Fibroblast of lung (primary cell): ENCODE results near the gene NAA80. TPM values are rescaled to one million over a fixed set of nuclear protein-coding genes. Genes with fewer than 3 reads are reported as not detected.
A peak's percentile ranks its signal among the peaks of the same experiment; 100 is the strongest.

ENCODE experiments used
- DNase-seq, 2 donors: peaks; one replicate each; pipeline versions ENCODE4 v3.0.0 to v3.0.0-alpha.2; 2010; ENCODE audit warnings: low read depth in 2 of 2
- H2AFZ ChIP-seq: 2 replicates; pipeline ENCODE4 v1.5.1; 2012; ENCODE audit warnings: low read length, control low read depth, inconsistent platforms
- H3K27ac ChIP-seq: 2 replicates; pipeline ENCODE4 v1.5.1; 2011; ENCODE audit warnings: low read length, control low read depth; ENCODE audit not compliant: insufficient read depth
- H3K27me3 ChIP-seq: 2 replicates; pipeline ENCODE4 v1.5.1; 2011; ENCODE audit warnings: mild to moderate bottlenecking, low read length; ENCODE audit not compliant: control insufficient read depth, insufficient read depth
- H3K36me3 ChIP-seq: 2 replicates; pipeline ENCODE4 v1.5.1; 2011; ENCODE audit warnings: low read length; ENCODE audit not compliant: control insufficient read depth, insufficient read depth
- H3K4me1 ChIP-seq: 2 replicates; pipeline ENCODE4 v1.5.1; 2011; ENCODE audit warnings: low read length; ENCODE audit not compliant: control insufficient read depth, insufficient read depth; ENCODE audit errors: extremely low read depth
- H3K4me2 ChIP-seq: 2 replicates; pipeline ENCODE4 v1.5.1; 2011; ENCODE audit warnings: low read length, control low read depth; ENCODE audit not compliant: insufficient read depth; ENCODE audit errors: extremely low read depth
- H3K4me3 ChIP-seq, 4 experiments: fragments of 200-600 bp in 1 of 4; sonication (generic) in 1 of 4; replicated peaks in 1 of 4; 2 replicates each; pipeline ENCODE4 v1.5.1; 2011 to 2016; ENCODE audit warnings: low read length in 4 of 4, low read depth in 3 of 4, mild to moderate bottlenecking in 3 of 4, control low read depth in 2 of 4, inconsistent platforms in 1 of 4, mixed read lengths in 1 of 4; ENCODE audit not compliant: insufficient read depth in 1 of 4; ENCODE audit errors: control extremely low read depth in 1 of 4
- H3K79me2 ChIP-seq: 2 replicates; pipeline ENCODE4 v1.5.1; 2012; ENCODE audit warnings: mild to moderate bottlenecking, low read length, inconsistent platforms; ENCODE audit not compliant: control insufficient read depth, insufficient read depth
- H3K9ac ChIP-seq: 2 replicates; pipeline ENCODE4 v1.5.1; 2011; ENCODE audit warnings: mild to moderate bottlenecking, low read length, control low read depth; ENCODE audit not compliant: insufficient read depth
- H3K9me3 ChIP-seq: 2 replicates; pipeline ENCODE4 v1.5.1; 2012; ENCODE audit warnings: low read depth, low read length; ENCODE audit not compliant: control insufficient read depth, insufficient read depth
- H4K20me1 ChIP-seq: 2 replicates; pipeline ENCODE4 v1.5.1; 2011; ENCODE audit warnings: low read length; ENCODE audit not compliant: control insufficient read depth, insufficient read depth; ENCODE audit errors: extremely low read depth
- EZH2 ChIP-seq: IDR thresholded peaks from 2 replicates; pipeline ENCODE4 v1.5.1; 2012; ENCODE audit warnings: low read length, control low read depth, mild to moderate bottlenecking; ENCODE audit errors: missing control alignments
- polyA plus RNA-seq, 2 donors: library from polyadenylated mRNA; depleted of rRNA in 1 of 2; stranded (reverse) in 1 of 2; unstranded in 1 of 2; fragments of >200 nt; gene quantifications; 2 replicates each; pipeline ENCODE4 v1.2.1, GENCODE V29; 2011 to 2012; ENCODE audit warnings: missing spikeins in 1 of 2
- total RNA-seq: library from RNA; depleted of rRNA; stranded (reverse); fragments of >200 nt; gene quantifications from 2 replicates; pipeline ENCODE4 v1.2.1, GENCODE V29; 2014
- TF ChIP-seq, protein P1 (sequence below), 2 donors: IDR thresholded peaks in 1 of 2; conservative IDR thresholded peaks in 1 of 2; 1 replicate in 1 of 2; 2 replicates in 1 of 2; pipeline ENCODE4 v1.5.1; 2011 to 2012; ENCODE audit warnings: low read length in 2 of 2, control low read depth in 1 of 2, inconsistent platforms in 1 of 2, low read depth in 1 of 2, mild to moderate bottlenecking in 1 of 2

NAA80 gene
- total and polyA plus RNA-seq, 2 donors (not counting 1 experiment from before 2014, with no cell fraction given), result 3.1 to 3.8 TPM

DNA sequence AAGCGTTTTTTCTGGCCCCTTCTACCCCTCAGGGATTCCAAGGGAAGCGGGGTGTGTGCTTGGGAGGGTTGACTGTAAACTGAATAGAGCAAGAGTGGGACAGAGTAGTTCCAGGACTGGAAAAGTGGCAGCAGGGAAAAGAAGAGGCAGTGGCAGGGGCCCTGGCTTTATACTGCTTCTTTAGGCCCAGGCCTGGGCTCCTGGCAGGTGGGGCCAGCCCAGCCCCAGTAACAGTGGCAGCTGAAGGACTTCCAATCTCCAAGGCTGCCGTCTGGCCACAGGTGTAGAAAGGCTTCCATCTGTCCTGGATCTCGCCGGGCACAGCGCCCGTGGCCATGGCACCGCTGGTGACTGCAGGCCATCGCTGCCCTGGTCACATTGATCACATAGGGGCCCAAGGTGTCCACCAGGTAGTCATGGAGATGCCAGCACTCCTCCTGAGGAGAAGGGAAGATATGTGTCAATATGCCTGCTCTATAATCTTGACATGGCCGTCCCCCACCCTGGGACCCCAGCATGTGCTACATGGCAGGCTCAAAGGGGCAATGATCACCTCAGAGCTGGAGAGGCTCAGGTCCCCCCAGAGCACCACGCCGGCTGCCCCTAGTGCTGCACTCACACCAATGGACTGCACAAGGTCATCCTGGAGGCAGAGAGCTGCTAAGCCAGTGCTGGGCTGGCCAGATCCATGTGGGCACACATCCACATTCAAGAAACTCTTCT lies 6.0 kb downstream of the NAA80 start:
- TF ChIP-seq EZH2, result no peak
- TF ChIP-seq, protein P1, sequence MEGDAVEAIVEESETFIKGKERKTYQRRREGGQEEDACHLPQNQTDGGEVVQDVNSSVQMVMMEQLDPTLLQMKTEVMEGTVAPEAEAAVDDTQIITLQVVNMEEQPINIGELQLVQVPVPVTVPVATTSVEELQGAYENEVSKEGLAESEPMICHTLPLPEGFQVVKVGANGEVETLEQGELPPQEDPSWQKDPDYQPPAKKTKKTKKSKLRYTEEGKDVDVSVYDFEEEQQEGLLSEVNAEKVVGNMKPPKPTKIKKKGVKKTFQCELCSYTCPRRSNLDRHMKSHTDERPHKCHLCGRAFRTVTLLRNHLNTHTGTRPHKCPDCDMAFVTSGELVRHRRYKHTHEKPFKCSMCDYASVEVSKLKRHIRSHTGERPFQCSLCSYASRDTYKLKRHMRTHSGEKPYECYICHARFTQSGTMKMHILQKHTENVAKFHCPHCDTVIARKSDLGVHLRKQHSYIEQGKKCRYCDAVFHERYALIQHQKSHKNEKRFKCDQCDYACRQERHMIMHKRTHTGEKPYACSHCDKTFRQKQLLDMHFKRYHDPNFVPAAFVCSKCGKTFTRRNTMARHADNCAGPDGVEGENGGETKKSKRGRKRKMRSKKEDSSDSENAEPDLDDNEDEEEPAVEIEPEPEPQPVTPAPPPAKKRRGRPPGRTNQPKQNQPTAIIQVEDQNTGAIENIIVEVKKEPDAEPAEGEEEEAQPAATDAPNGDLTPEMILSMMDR (conservative IDR thresholded peaks at IDR 0.05 in 1 of 2, IDR thresholded peaks at IDR 0.05 in 1 of 2; ENCODE audit: low read depth in 1 of 2, low read length in 2 of 2), result no peak
- H3K27ac ChIP-seq, result peak overlapping the region; percentile 93
- peaks cover 19% of the 10 kb centered on the region for H3K79me2 ChIP-seq
- H3K36me3 ChIP-seq, result peaks cover 16% of the 10 kb centered on the region
- no peaks in the 10 kb centered on the region for H3K9me3 ChIP-seq
- H3K9ac ChIP-seq, result no peak overlapping the region
- peak overlapping the region; percentile 96 for H3K4me2 ChIP-seq
- H3K27me3 ChIP-seq, result no peaks in the 10 kb centered on the region
- no peaks in the 10 kb centered on the region for H4K20me1 ChIP-seq
- no peak for DNase-seq
- H3K4me1 ChIP-seq, result peaks cover 5% of the 10 kb centered on the region
- H3K4me3 ChIP-seq, result peak overlapping the region in 1 of 4 experiments; percentile 79
- H2AFZ ChIP-seq, result peak overlapping the region; percentile 53

- Histone ChIP-seq H3K9ac (peak within 1 kb of the TSS; percentile 79), H3K27ac (peak within 1 kb of the TSS; percentile 93), H3K4me2 (peak within 1 kb of the TSS; percentile 99), H3K79me2 (peaks cover 19% of the 10 kb centered on the region), H2AFZ (peak within 1 kb of the TSS; percentile 53), H3K4me3 (peak within 1 kb of the TSS; percentile 79 to 97 (median 93)), H3K4me1 (peaks cover 5% of the 10 kb centered on the region), H3K27me3 (no peaks in the 10 kb centered on the region), H3K36me3 (peaks cover 16% of the 10 kb centered on the region), H3K9me3 (no peaks in the 10 kb centered on the region), H4K20me1 (no peaks in the 10 kb centered on the region)
- TF ChIP-seq EZH2, result no peak
- TF ChIP-seq, protein P1 (conservative IDR thresholded peaks at IDR 0.05 in 1 of 2, IDR thresholded peaks at IDR 0.05 in 1 of 2; ENCODE audit: low read depth in 1 of 2, low read length in 2 of 2), result no peak
- peak; percentile 97 for DNase-seq
These were observed 6.8 kb downstream of the NAA80 start, which contains the start of gene IFRD2 for GRCh38 chr3:50292159-50293078. IFRD2 (minus strand) TSS chr3:50292429; CDS start chr3:50292274, 155 bp downstream.

GRCh38 chr3:50290161-50290641 lies 9.0 kb downstream of the NAA80 start:
- no peak for TF ChIP-seq EZH2
- TF ChIP-seq, protein P1 (conservative IDR thresholded peaks at IDR 0.05 in 1 of 2, IDR thresholded peaks at IDR 0.05 in 1 of 2; ENCODE audit: low read depth in 1 of 2, low read length in 2 of 2), result no peak
- H4K20me1 ChIP-seq, result no peaks in the 10 kb centered on the region
- H3K4me1 ChIP-seq, result peaks cover 5% of the 10 kb centered on the region
- no peaks in the 10 kb centered on the region for H3K27me3 ChIP-seq
- H3K36me3 ChIP-seq, result peaks cover 14% of the 10 kb centered on the region
- peaks cover 19% of the 10 kb centered on the region for H3K79me2 ChIP-seq
- no peak overlapping the region for H2AFZ ChIP-seq
- H3K27ac ChIP-seq, result no peak overlapping the region
- H3K9ac ChIP-seq, result no peak overlapping the region
- H3K4me3 ChIP-seq, result no peak overlapping the region
- H3K4me2 ChIP-seq, result no peak overlapping the region
- H3K9me3 ChIP-seq, result no peaks in the 10 kb centered on the region
- no peak for DNase-seq
